Keratinocyte (primary cell): ENCODE results near the gene ERMAP. TPM values are rescaled to one million over a fixed set of nuclear protein-coding genes. Genes with fewer than 3 reads are reported as not detected.

Experiments
- DNase-seq: peaks from one replicate; pipeline ENCODE4 v3.0.0-alpha.2; 2011; ENCODE audit warnings: low read depth, missing footprints, low spot score
- FAIRE-seq: peaks from 2 replicates; lab custom pipeline; 2011; peaks lifted over from hg19 to GRCh38; lab: Jason Lieb, UNC
- H2AFZ ChIP-seq: 2 replicates; pipeline ENCODE4 v1.6.0; 2012; ENCODE audit warnings: low read length, control low read depth, inconsistent platforms; ENCODE audit not compliant: control insufficient read depth
- H3K27ac ChIP-seq: 2 replicates; pipeline ENCODE4 v1.5.1; 2011; ENCODE audit warnings: low read length; ENCODE audit not compliant: control insufficient read depth, insufficient read depth
- H3K27me3 ChIP-seq: 3 replicates; pipeline ENCODE4 v1.6.0; 2011; ENCODE audit warnings: low read length; ENCODE audit not compliant: control insufficient read depth, insufficient read depth; ENCODE audit errors: extremely low read depth
- H3K36me3 ChIP-seq, 2 experiments: 2 replicates in 1 of 2; 3 replicates in 1 of 2; pipeline ENCODE4 v1.5.1; 2011; ENCODE audit warnings: low read length in 2 of 2, mild to moderate bottlenecking in 1 of 2; ENCODE audit not compliant: control insufficient read depth in 2 of 2, insufficient read depth in 2 of 2; ENCODE audit errors: extremely low read depth in 1 of 2
- H3K4me1 ChIP-seq: 3 replicates; pipeline ENCODE4 v1.5.1; 2011; ENCODE audit warnings: low read length; ENCODE audit not compliant: control insufficient read depth, insufficient read depth; ENCODE audit errors: extremely low read depth
- H3K4me2 ChIP-seq: 3 replicates; pipeline ENCODE4 v1.6.0; 2011; ENCODE audit warnings: low read depth, low read length; ENCODE audit not compliant: control insufficient read depth, insufficient read depth; ENCODE audit errors: extremely low read depth
- H3K4me3 ChIP-seq, 3 experiments: fragments of 200-600 bp in 1 of 3; sonication (generic) in 1 of 3; 2 replicates in 2 of 3; 3 replicates in 1 of 3; pipeline ENCODE4 v1.5.1; 2011 to 2016; ENCODE audit warnings: low read length in 3 of 3, mild to moderate bottlenecking in 3 of 3, control low read depth in 2 of 3, inconsistent platforms in 1 of 3, low read depth in 1 of 3, mixed read lengths in 1 of 3, mixed run types in 1 of 3, moderate library complexity in 1 of 3; ENCODE audit not compliant: control insufficient read depth in 2 of 3, insufficient read depth in 2 of 3; ENCODE audit errors: extremely low read depth in 1 of 3
- H3K79me2 ChIP-seq: 2 replicates; pipeline ENCODE4 v1.6.0; 2012; ENCODE audit warnings: low read length; ENCODE audit not compliant: control insufficient read depth, insufficient read depth
- H3K9ac ChIP-seq: 3 replicates; pipeline ENCODE4 v1.6.0; 2011; ENCODE audit warnings: low read length; ENCODE audit not compliant: control insufficient read depth, insufficient read depth; ENCODE audit errors: extremely low read depth
- H3K9me1 ChIP-seq: 3 replicates; pipeline ENCODE4 v1.6.0; 2011; ENCODE audit warnings: low read length; ENCODE audit not compliant: control insufficient read depth, insufficient read depth; ENCODE audit errors: extremely low read depth
- H3K9me3 ChIP-seq: 2 replicates; pipeline ENCODE4 v1.5.1; 2012; ENCODE audit warnings: low read depth, low read length; ENCODE audit not compliant: control insufficient read depth
- H4K20me1 ChIP-seq: 3 replicates; pipeline ENCODE4 v1.6.0; 2011; ENCODE audit warnings: low read length; ENCODE audit not compliant: control insufficient read depth, insufficient read depth; ENCODE audit errors: extremely low read depth
- EZH2 ChIP-seq: IDR thresholded peaks from one replicate; pipeline ENCODE4 v1.6.1; 2012; ENCODE audit warnings: inconsistent platforms, mild to moderate bottlenecking, low read length, moderate library complexity
- dilution Hi-C: fragments of 300-500 bp; cut with MboI; formaldehyde crosslinking; loops from one replicate; pipeline ENCODE4 v1.7.0; 2020; ENCODE audit warnings: low sequenced_read_pairs; ENCODE audit not compliant: extremely low pct_ligation_motif_present
- polyA plus RNA-seq, 5 experiments: library from polyadenylated mRNA; depleted of rRNA in 3 of 5; stranded (reverse) in 3 of 5; stranded (forward) in 1 of 5; unstranded in 1 of 5; fragments of >200 nt; gene quantifications; 1 replicate in 1 of 5; 2 replicates in 3 of 5; 3 replicates in 1 of 5; pipeline versions ENCODE4 v1.2.1 to v1.2.3, GENCODE V29; 2011 to 2012; ENCODE audit warnings: missing spikeins in 2 of 5, low read depth in 1 of 5, low replicate concordance in 1 of 5
- TF ChIP-seq, protein P1 (sequence below), 3 experiments: IDR thresholded peaks in 1 of 3; conservative IDR thresholded peaks in 1 of 3; optimal IDR thresholded peaks in 1 of 3; 2 replicates in 2 of 3; 3 replicates in 1 of 3; pipeline versions ENCODE3 to v1.5.1; 2011; ENCODE audit warnings: low read length in 3 of 3, mild to moderate bottlenecking in 3 of 3, moderate library complexity in 2 of 3, control low read depth in 1 of 3, inconsistent platforms in 1 of 3; ENCODE audit not compliant: insufficient read depth in 2 of 3; ENCODE audit errors: extremely low read depth in 1 of 3

ERMAP gene
- polyA plus RNA-seq, 1 donor (not counting 4 experiments of a cell fraction or from before 2014, with no cell fraction given): 5.6 TPM

GRCh38 chr1:42773420-42773819, 43.5 kb upstream of the ERMAP start:
- no peak overlapping the region for H3K4me3 ChIP-seq
- peaks cover 18% of the 10 kb centered on the region for H3K79me2 ChIP-seq
- peaks cover 12 to 27% of the 10 kb centered on the region in 2 experiments for H3K36me3 ChIP-seq
- no peak overlapping the region for H3K4me2 ChIP-seq
- H3K9me3 ChIP-seq: no peaks in the 10 kb centered on the region
- H2AFZ ChIP-seq: no peak overlapping the region
- no peak overlapping the region for H3K27ac ChIP-seq
- dilution Hi-C loops: no loop called here
- FAIRE-seq (no peak), DNase-seq (no peak)
- no peak for TF ChIP-seq EZH2
- TF ChIP-seq, protein P1, sequence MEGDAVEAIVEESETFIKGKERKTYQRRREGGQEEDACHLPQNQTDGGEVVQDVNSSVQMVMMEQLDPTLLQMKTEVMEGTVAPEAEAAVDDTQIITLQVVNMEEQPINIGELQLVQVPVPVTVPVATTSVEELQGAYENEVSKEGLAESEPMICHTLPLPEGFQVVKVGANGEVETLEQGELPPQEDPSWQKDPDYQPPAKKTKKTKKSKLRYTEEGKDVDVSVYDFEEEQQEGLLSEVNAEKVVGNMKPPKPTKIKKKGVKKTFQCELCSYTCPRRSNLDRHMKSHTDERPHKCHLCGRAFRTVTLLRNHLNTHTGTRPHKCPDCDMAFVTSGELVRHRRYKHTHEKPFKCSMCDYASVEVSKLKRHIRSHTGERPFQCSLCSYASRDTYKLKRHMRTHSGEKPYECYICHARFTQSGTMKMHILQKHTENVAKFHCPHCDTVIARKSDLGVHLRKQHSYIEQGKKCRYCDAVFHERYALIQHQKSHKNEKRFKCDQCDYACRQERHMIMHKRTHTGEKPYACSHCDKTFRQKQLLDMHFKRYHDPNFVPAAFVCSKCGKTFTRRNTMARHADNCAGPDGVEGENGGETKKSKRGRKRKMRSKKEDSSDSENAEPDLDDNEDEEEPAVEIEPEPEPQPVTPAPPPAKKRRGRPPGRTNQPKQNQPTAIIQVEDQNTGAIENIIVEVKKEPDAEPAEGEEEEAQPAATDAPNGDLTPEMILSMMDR (optimal IDR thresholded peaks at IDR 0.05 in 1 of 3, IDR thresholded peaks at IDR 0.05 in 1 of 3, conservative IDR thresholded peaks at IDR 0.05 in 1 of 3; ENCODE audit: extremely low read depth in 1 of 3, insufficient read depth in 2 of 3, low read length in 3 of 3): no peak
- no peaks in the 10 kb centered on the region for H4K20me1 ChIP-seq
- no peak overlapping the region for H3K9ac ChIP-seq
- no peaks in the 10 kb centered on the region for H3K27me3 ChIP-seq
- no peaks in the 10 kb centered on the region for H3K4me1 ChIP-seq
- H3K9me1 ChIP-seq: no peaks in the 10 kb centered on the region

DNA sequence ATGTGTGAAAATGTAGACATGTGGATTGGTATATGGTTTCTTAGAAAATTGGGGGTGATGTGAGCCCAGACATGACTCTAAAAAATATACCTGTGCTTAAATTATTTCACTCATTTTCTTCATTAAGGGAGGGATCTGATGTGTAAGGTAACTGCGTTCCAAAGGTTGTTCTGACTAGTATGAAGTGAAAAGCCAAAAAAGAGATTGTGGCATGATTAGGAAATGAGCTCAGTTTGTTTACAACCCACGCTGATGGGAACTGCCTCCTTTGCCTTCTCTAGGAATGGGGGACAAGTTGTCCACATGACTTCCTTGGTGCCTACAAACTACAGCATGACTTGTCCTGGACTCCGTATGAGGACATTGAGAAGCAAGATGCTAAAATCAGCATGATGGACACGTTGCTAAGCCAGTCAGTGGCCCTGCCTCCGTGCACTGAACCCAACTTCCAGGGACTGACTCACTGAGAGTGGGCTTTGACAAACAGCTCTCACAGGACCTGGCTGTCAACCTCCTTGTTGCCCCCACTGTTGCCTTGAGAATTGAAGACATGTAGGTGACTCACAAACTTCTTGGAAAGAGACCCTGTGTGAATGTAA, 41.9 kb upstream of the ERMAP start:
- Histone ChIP-seq H3K27ac (no peak overlapping the region), H3K9me3 (no peaks in the 10 kb centered on the region), H3K9ac (no peak overlapping the region), H3K79me2 (peaks cover 8% of the 10 kb centered on the region), H2AFZ (no peak overlapping the region), H3K9me1 (no peaks in the 10 kb centered on the region), H3K4me1 (no peaks in the 10 kb centered on the region), H3K4me2 (no peak overlapping the region), H3K4me3 (no peak overlapping the region), H3K27me3 (no peaks in the 10 kb centered on the region), H4K20me1 (no peaks in the 10 kb centered on the region), H3K36me3 (peaks cover 12 to 34% of the 10 kb centered on the region in 2 experiments)
- dilution Hi-C loops: no loop called here
- DNase-seq (no peak), FAIRE-seq (no peak)
- TF ChIP-seq, protein P1 (optimal IDR thresholded peaks at IDR 0.05 in 1 of 3, IDR thresholded peaks at IDR 0.05 in 1 of 3, conservative IDR thresholded peaks at IDR 0.05 in 1 of 3; ENCODE audit: extremely low read depth in 1 of 3, insufficient read depth in 2 of 3, low read length in 3 of 3): no peak
- TF ChIP-seq EZH2: no peak
